ENCODE data around the gene KCNS1. TPM values are rescaled to one million over a fixed set of nuclear protein-coding genes. Genes with fewer than 3 reads are reported as not detected.

The KCNS1 gene
- total RNA-seq, 4 donors from 2014 or later, result 0.97 TPM; not detected in 3

DNA sequence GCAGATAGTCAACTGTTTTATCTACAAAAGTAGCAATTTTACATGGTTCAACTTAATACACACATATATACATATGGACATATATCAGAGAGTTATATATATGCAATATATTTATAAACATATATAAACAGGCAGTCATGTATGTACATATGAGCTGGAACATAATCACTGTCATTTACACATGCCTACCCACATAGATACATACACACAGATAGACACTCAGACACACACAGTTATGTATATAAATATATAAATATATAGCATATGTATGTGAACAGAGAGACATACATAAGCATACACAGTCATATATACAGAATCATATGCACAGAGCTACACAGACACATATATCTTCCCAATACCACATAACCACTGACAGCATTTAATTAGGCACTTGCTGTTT is 11.8 kb upstream of the KCNS1 start:
- Histone ChIP-seq H3K9me3 (no peaks in the 10 kb centered on the region), H3K27me3 (no peaks in the 10 kb centered on the region), H3K36me3 (no peaks in the 10 kb centered on the region), H3K4me1 (no peaks in the 10 kb centered on the region), H3K27ac (no peak overlapping the region), H3K4me3 (no peak overlapping the region)
- TF ChIP-seq POLR2A (IDR thresholded peaks at IDR 0.05), result no peak
- TF ChIP-seq, protein P1, sequence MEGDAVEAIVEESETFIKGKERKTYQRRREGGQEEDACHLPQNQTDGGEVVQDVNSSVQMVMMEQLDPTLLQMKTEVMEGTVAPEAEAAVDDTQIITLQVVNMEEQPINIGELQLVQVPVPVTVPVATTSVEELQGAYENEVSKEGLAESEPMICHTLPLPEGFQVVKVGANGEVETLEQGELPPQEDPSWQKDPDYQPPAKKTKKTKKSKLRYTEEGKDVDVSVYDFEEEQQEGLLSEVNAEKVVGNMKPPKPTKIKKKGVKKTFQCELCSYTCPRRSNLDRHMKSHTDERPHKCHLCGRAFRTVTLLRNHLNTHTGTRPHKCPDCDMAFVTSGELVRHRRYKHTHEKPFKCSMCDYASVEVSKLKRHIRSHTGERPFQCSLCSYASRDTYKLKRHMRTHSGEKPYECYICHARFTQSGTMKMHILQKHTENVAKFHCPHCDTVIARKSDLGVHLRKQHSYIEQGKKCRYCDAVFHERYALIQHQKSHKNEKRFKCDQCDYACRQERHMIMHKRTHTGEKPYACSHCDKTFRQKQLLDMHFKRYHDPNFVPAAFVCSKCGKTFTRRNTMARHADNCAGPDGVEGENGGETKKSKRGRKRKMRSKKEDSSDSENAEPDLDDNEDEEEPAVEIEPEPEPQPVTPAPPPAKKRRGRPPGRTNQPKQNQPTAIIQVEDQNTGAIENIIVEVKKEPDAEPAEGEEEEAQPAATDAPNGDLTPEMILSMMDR (IDR thresholded peaks at IDR 0.05), result no peak
- intact Hi-C loops (cut with DNase I; ENCODE audit: low total_unique reads), result no loop called here
- DNase-seq, result no peak

DNA sequence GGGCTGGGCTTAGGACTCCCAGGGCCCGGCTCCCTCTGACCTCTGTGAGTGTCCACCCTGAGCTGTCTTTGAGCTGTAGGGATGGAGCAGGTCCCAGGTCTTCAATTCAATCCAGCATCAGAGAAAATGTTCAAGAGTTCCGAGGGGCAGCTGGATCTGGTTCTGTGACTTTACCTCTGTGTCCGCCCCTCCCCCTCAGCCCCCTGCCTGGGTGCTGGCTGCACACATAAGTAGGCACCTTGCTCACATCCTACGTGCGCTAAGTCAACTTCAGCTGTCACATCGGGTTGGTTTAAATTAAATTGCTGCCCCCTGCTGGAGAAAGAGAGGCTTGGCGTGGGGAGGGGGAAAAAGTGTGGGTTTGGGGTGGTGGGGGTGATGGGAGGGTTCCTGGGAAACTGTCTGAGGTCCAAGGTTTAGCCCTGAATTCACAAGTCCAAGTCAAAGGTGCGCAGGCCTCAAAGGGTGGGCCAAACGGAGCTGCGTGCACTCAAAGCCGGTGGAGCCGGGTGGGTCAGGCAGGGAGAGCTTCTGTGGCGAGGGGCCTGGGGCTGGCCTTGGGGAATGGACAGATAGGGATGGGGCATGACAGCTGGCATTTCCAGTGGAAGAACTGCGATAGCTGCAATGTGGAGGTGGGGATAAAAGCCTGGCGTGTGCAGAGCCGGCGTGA is 11.0 kb upstream of the KCNS1 start:
- Histone ChIP-seq H3K9me3 (no peaks in the 10 kb centered on the region), H3K27me3 (no peaks in the 10 kb centered on the region), H3K4me1 (no peaks in the 10 kb centered on the region), H3K27ac (no peak overlapping the region), H3K4me3 (no peak overlapping the region), H3K36me3 (no peaks in the 10 kb centered on the region)
- TF ChIP-seq POLR2A (IDR thresholded peaks at IDR 0.05), result no peak
- TF ChIP-seq, protein P1 (IDR thresholded peaks at IDR 0.05), result no peak
- intact Hi-C loops (cut with DNase I; ENCODE audit: low total_unique reads), result no loop called here
- DNase-seq, result no peak

DNA sequence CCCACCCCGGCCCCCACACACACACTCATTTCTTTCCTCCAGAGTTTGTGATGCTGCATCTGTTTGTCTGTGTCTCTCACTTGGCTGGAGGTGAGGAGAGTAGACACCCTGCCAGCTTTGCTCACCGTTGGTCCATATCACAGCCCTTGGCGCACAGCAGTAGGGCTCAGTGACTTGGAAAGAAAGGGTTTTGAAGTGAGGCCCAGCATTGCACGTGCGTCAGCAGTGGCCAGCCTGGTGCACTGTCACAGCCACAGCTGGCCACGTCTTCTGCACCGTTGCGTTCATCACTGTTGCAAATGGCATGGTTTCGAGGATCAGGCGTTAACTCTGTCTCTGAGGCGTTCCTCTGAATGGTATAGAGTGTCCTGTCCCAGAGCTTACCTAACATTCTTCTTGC is 10.4 kb upstream of the KCNS1 start:
- no peak for DNase-seq
- Histone ChIP-seq H3K27me3 (no peaks in the 10 kb centered on the region), H3K9me3 (no peaks in the 10 kb centered on the region), H3K27ac (no peak overlapping the region), H3K4me1 (no peaks in the 10 kb centered on the region), H3K4me3 (no peak overlapping the region), H3K36me3 (no peaks in the 10 kb centered on the region)
- intact Hi-C loops (cut with DNase I; ENCODE audit: low total_unique reads), result no loop called here
- no peak for TF ChIP-seq POLR2A (IDR thresholded peaks at IDR 0.05)
- TF ChIP-seq, protein P1 (IDR thresholded peaks at IDR 0.05), result no peak

DNA sequence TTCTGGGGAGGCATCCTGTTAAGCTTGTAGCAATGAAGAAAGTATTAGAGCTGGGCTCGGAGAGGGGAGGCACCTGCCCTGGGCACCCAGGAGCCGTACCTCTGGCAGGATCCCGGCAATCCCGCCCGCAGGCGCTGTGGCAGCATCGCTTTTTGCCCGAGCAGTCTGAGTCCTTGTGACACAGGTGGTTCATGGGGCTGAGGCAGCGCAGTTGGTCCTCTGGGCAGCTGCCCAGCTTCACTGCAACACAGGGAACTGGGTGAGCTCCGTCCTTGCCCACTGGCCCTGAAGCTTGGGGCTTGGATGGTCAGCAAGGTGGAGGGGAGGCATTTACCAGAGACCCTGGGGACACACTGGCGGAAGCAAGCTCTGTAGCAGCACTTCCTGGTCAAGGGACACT is 9.4 kb upstream of the KCNS1 start:
- H3K27ac ChIP-seq, result no peak overlapping the region
- no peaks in the 10 kb centered on the region for H3K27me3 ChIP-seq
- DNase-seq, result no peak
- H3K9me3 ChIP-seq, result no peaks in the 10 kb centered on the region
- TF ChIP-seq POLR2A (IDR thresholded peaks at IDR 0.05), result no peak
- TF ChIP-seq, protein P1 (IDR thresholded peaks at IDR 0.05), result no peak
- H3K36me3 ChIP-seq, result no peaks in the 10 kb centered on the region
- H3K4me1 ChIP-seq, result no peaks in the 10 kb centered on the region
- intact Hi-C loops (cut with DNase I; ENCODE audit: low total_unique reads), result no loop called here
- no peak overlapping the region for H3K4me3 ChIP-seq

DNA sequence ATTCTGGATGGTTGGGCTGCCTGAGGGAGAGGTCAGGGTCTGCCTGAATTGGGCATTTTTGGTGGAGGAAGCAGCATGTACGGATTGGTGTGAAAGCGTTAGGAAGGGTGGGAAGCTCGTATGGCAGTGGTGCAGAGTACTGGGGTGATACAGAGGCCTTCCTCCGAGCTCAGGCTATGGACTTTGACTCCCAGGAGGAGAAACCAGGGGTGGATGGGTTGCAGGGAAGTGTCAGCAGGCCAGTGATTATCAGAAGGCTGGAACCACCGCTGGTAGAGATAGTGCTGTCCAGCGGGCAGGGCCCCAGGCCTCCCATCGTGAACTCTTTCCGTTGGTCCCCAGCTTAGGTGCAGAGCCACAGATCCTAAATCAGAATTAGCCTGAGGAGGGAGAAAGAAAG is 8.7 kb upstream of the KCNS1 start:
- Histone ChIP-seq H3K4me3 (no peak overlapping the region), H3K4me1 (no peaks in the 10 kb centered on the region), H3K36me3 (no peaks in the 10 kb centered on the region), H3K27me3 (no peaks in the 10 kb centered on the region), H3K27ac (no peak overlapping the region), H3K9me3 (no peaks in the 10 kb centered on the region)
- no peak for DNase-seq
- TF ChIP-seq POLR2A (IDR thresholded peaks at IDR 0.05), result no peak
- TF ChIP-seq, protein P1 (IDR thresholded peaks at IDR 0.05), result no peak
- intact Hi-C loops (cut with DNase I; ENCODE audit: low total_unique reads), result no loop called here

Data from uterus (tissue), 4 donors.